Hepatocyte (in vitro differentiated cells): Measurements from ENCODE around the gene SLC35D2.

Experiments used
- EZH2 ChIP-seq: fragments of 200-600 bp; sonication (generic); IDR thresholded peaks from 2 replicates; pipeline ENCODE4 v1.6.1; 2016; ENCODE audit warnings: antibody characterized with exemption, mild to moderate bottlenecking, borderline replicate concordance
- TF ChIP-seq, protein P1 (sequence below): fragments of 200-600 bp; sonication (generic); IDR thresholded peaks from 2 replicates; pipeline ENCODE4 v1.5.1; 2016; ENCODE audit warnings: antibody characterized with exemption, mild to moderate bottlenecking; ENCODE audit not compliant: poor library complexity

- TF ChIP-seq, protein P1, sequence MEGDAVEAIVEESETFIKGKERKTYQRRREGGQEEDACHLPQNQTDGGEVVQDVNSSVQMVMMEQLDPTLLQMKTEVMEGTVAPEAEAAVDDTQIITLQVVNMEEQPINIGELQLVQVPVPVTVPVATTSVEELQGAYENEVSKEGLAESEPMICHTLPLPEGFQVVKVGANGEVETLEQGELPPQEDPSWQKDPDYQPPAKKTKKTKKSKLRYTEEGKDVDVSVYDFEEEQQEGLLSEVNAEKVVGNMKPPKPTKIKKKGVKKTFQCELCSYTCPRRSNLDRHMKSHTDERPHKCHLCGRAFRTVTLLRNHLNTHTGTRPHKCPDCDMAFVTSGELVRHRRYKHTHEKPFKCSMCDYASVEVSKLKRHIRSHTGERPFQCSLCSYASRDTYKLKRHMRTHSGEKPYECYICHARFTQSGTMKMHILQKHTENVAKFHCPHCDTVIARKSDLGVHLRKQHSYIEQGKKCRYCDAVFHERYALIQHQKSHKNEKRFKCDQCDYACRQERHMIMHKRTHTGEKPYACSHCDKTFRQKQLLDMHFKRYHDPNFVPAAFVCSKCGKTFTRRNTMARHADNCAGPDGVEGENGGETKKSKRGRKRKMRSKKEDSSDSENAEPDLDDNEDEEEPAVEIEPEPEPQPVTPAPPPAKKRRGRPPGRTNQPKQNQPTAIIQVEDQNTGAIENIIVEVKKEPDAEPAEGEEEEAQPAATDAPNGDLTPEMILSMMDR = no peak
- no peak for TF ChIP-seq EZH2
These were observed 42.1 kb upstream of the SLC35D2 start for GRCh38 chr9:96425500-96426169.
